GM12873 (cell line): Measurements from ENCODE around the gene RAD50.

Experiments
- TF ChIP-seq, protein P1 (sequence below): IDR thresholded peaks from 2 replicates; pipeline ENCODE4 v1.5.1; 2012; ENCODE audit warnings: low read depth, mild to moderate bottlenecking, moderate library complexity, low read length, control low read depth; ENCODE audit not compliant: insufficient read depth; ENCODE audit errors: missing control alignments

RAD50 gene

DNA sequence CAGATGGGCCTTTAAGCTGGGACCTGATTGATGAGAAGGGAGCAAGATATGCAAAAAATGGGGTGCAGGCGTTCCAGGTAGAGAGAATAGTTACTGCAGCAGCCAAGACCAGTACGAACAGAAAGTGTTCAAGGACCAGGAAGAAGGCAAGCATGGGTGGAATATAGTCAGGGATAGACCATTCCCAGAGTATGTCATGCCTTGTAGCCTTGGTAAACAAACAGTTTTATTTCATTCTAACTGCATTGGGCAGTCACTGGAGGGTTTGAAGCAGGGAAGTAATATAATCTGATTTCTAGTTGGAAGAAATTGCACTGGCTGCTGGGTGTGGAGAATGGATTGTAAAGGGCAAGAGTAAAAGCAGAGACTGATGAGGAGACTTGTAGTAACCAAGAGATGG lies 70.7 kb downstream of the RAD50 start:
- TF ChIP-seq, protein P1, sequence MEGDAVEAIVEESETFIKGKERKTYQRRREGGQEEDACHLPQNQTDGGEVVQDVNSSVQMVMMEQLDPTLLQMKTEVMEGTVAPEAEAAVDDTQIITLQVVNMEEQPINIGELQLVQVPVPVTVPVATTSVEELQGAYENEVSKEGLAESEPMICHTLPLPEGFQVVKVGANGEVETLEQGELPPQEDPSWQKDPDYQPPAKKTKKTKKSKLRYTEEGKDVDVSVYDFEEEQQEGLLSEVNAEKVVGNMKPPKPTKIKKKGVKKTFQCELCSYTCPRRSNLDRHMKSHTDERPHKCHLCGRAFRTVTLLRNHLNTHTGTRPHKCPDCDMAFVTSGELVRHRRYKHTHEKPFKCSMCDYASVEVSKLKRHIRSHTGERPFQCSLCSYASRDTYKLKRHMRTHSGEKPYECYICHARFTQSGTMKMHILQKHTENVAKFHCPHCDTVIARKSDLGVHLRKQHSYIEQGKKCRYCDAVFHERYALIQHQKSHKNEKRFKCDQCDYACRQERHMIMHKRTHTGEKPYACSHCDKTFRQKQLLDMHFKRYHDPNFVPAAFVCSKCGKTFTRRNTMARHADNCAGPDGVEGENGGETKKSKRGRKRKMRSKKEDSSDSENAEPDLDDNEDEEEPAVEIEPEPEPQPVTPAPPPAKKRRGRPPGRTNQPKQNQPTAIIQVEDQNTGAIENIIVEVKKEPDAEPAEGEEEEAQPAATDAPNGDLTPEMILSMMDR, result no peak

DNA sequence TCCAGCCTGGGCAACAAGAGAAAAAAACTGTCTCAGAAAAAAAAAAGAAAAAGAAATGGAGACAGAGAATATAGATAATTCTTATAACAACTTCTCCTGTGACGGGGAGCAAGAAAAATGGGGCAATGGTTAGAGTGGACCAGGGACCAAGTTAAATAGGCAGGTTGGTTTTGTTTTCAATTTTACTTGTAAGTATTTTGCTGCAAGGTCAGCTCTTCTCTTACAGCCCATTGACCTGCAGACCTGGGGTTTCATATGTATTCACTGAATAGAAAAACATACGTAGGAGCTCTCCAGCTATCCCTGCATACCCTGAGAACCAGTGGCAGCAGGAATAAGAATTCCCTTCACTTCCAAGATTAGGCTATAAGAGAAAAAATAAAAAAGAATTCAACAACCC lies 72.0 kb downstream of the RAD50 start:
- TF ChIP-seq, protein P1, result no peak

DNA sequence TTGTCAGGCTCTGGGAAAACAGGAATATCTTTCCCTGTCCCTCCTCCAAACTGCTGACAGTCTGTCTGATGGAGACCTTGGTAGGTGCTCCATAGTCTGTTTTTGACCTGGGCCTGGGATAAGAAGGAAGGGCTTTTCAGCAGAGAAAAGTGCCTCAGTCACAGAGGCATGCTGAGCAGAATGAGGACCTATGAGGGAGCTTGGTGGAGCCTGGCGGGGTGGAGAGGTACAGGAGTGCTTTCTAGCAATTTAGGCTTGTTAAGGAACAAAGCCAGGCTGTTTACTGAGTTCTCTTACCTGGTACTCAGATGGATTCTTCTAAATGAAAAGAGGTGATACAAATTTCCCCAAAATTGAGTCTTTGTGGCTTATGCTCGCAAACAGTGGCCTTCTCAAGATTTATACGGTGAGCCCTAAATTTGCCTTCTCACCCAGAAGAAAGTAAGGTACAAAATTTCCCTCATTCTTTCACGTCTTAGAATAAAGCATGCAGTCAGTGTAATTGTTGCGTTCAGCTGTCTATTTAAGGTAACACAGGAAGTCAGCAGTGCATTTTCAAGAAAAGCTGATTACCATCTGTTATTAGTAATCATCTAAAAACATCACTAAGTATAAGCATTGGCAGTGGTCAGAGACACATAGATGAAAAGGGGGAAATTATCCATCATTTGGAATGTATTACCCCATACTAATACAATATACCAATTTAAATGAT lies 72.6 kb downstream of the RAD50 start:
- TF ChIP-seq, protein P1, result no peak

DNA sequence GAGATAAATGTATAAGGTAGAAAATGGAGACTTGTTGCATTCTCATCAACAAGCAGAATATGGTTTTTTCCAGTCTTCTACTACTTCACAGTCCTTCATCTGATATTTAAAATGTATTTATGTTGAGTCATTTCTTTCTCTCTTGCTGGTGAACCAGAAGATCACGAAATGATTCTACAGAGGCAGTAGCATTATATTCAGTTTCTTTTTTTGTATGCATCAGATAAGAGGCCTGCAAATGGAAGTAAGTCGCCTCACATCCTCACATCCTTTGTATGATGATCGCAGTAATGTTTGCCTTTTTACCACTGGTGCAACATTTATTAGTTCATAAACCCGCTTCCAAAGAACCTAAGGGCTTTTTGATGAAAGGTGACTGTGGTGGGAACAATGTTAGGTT lies 79.1 kb downstream of the RAD50 start:
- TF ChIP-seq, protein P1, result no peak

DNA sequence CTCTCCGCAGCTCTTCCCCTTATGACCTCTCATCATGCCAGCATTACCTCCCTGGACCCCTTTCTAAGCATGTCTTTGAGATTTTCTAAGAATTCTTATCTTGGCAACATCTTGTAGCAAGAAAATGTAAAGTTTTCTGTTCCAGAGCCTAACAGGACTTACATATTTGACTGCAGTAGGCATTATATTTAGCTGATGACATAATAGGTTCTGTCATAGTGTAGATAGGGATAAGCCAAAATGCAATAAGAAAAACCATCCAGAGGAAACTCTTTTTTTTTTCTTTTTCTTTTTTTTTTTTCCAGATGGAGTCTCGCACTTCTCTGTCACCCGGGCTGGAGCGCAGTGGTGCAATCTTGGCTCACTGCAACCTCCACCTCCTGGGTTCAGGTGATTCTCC lies 80.5 kb downstream of the RAD50 start:
- TF ChIP-seq, protein P1, result no peak

DNA sequence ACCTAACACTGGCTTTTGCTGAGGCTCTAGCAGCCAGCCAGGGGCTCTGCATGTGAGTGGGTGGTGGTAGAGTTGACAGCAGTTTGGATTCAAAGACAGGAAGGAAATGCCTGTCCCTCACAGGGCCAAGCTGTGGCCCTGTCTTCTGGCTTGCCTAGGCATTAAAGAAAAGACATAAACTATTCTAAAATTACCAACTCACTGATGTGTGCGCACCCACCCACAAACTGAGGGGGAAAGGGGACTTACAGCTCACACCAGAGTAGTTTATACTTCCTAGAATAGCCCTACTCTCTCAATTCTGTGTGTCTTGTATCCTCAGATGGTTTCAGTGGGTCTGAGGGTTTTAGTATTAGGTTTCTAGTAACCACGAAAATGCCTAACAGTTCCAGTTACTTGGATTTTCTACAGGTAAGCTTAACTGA lies 82.9 kb downstream of the RAD50 start:
- TF ChIP-seq, protein P1, result no peak

DNA sequence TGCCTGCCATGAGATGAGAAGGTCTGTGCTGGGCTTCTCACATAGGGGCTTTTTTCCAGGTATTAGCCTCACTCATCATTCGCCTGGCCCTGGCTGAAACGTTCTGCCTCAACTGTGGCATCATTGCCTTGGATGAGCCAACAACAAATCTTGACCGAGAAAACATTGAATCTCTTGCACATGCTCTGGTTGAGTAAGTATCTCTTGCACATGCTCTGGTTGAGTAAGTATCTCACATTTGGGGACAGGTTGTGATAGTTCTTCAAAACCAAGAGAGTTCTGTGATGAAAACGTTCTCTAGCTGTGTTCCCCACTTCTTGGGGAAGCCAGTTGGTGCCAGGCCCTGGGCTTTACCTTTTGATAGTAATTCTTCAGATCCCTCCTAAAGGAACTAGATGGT lies 83.8 kb downstream of the RAD50 start:
- TF ChIP-seq, protein P1, result no peak
